ENCODE measurements around the gene RHEB.

DNA sequence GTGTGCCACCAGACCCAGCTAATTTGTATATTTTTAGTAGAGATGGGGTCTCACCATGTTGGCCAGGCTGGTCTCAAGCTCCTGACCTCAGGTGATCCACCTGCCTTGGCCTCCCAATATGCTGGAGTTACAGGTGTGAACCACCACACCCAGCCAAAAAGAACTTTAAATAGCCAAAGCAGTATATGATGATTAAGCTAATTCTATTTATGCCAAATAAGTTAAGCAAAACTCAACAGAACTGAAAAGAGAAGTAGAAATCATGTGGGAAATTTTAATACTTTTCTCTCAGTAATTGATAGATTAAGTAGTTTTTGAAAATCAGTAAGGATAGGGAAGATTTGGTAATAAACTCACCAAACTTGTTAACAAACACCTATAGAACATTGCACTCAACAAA lies 24.5 kb upstream of the RHEB start:
- TF ChIP-seq, protein P1, sequence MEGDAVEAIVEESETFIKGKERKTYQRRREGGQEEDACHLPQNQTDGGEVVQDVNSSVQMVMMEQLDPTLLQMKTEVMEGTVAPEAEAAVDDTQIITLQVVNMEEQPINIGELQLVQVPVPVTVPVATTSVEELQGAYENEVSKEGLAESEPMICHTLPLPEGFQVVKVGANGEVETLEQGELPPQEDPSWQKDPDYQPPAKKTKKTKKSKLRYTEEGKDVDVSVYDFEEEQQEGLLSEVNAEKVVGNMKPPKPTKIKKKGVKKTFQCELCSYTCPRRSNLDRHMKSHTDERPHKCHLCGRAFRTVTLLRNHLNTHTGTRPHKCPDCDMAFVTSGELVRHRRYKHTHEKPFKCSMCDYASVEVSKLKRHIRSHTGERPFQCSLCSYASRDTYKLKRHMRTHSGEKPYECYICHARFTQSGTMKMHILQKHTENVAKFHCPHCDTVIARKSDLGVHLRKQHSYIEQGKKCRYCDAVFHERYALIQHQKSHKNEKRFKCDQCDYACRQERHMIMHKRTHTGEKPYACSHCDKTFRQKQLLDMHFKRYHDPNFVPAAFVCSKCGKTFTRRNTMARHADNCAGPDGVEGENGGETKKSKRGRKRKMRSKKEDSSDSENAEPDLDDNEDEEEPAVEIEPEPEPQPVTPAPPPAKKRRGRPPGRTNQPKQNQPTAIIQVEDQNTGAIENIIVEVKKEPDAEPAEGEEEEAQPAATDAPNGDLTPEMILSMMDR (IDR thresholded peaks at IDR 0.05) = no peak
- no peak for TF ChIP-seq ZFX (IDR thresholded peaks at IDR 0.05; ENCODE audit: borderline replicate concordance)
